SK-N-SH treated with all-trans-retinoic acid at 6 μM for 48 hours (cell line): ENCODE measurements around the gene ADAP1.

Experiments
- BACH2 ChIP-seq: fragments of 250-450 bp; sonication (Bioruptor Pico); IDR thresholded peaks from 2 replicates; pipeline ENCODE4 v1.9.0; 2021; ENCODE audit warnings: mild to moderate bottlenecking, borderline replicate concordance
- PPARA ChIP-seq: fragments of 250-450 bp; sonication (Bioruptor Pico); IDR thresholded peaks from 2 replicates; pipeline ENCODE4 v1.5.0; 2020; ENCODE audit warnings: mild to moderate bottlenecking, borderline replicate concordance
- RARB ChIP-seq: fragments of 250-450 bp; sonication (Bioruptor Pico); IDR thresholded peaks from 2 replicates; pipeline ENCODE4 v1.8.0; 2021; ENCODE audit warnings: mild to moderate bottlenecking, moderate library complexity
- ZC3H10 ChIP-seq: fragments of 250-450 bp; sonication (Bioruptor Pico); IDR thresholded peaks from 2 replicates; pipeline ENCODE4 v1.5.1; 2021; ENCODE audit warnings: mild to moderate bottlenecking, moderate library complexity
- ZFP3 ChIP-seq: fragments of 250-450 bp; sonication (Bioruptor Pico); IDR thresholded peaks from 2 replicates; pipeline ENCODE4 v1.5.0; 2020; ENCODE audit warnings: mild to moderate bottlenecking, moderate library complexity
- ZNF8 ChIP-seq: fragments of 450-650 bp; formaldehyde crosslinking; IDR thresholded peaks from 2 replicates; pipeline ENCODE4 v1.5.0; 2020; ENCODE audit warnings: mild to moderate bottlenecking, moderate library complexity
- TF ChIP-seq, protein P1 (sequence below): fragments of 250-450 bp; sonication (Bioruptor Pico); IDR thresholded peaks from 2 replicates; pipeline ENCODE4 v1.8.0; 2020; ENCODE audit warnings: mild to moderate bottlenecking, moderate library complexity, borderline replicate concordance

DNA sequence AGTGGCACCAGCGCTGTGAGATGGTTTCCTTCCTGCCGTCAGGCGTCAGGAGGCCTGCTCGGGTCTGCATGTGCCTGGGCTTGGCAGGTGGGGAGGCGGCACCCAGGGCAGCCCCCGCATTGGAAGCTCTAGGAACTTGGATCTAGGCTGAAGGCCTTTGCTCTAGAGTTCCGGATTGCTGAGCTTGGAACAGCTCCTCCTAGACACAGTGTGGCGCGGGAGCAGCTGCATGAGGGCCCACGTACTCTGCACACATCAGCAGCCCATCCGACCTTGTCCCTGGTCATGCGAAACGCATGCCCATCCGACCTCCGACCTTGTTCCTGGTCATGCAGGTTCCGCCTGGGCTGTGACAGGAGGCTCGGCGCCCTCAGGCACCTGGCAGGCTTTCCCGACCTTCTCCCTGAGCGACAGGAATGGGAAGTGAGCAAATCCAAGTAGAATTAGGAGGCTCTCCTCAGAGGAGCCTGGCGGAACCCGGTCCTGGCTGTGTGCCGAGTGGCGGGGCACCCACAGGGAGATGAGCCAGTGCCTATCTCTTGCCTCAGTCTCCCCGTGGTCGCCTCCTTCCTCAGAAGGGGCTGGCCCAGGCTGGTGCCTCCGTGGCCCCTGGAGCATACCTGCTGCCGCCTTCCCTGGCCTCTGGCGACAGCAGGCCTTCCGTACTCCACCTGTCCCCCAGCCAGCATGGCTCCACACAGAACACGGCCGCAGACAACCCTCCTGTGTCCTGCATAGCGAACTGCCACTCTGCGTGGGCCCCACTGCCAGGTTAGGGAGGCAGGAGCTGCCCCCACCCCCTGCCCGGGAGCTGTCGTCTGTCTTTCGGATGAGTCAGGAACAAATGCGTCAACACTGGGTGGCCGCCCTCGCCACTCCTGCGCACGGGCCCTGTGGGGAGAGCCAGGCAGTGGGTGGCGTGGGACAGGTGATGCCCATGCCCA, 66.1 kb downstream of the ADAP1 start:
- TF ChIP-seq BACH2 (CRISPR knock-in tag): no peak
- TF ChIP-seq ZC3H10 (CRISPR knock-in tag): no peak
- no peak for TF ChIP-seq PPARA (CRISPR knock-in tag)
- no peak for TF ChIP-seq ZFP3
- TF ChIP-seq, protein P1, sequence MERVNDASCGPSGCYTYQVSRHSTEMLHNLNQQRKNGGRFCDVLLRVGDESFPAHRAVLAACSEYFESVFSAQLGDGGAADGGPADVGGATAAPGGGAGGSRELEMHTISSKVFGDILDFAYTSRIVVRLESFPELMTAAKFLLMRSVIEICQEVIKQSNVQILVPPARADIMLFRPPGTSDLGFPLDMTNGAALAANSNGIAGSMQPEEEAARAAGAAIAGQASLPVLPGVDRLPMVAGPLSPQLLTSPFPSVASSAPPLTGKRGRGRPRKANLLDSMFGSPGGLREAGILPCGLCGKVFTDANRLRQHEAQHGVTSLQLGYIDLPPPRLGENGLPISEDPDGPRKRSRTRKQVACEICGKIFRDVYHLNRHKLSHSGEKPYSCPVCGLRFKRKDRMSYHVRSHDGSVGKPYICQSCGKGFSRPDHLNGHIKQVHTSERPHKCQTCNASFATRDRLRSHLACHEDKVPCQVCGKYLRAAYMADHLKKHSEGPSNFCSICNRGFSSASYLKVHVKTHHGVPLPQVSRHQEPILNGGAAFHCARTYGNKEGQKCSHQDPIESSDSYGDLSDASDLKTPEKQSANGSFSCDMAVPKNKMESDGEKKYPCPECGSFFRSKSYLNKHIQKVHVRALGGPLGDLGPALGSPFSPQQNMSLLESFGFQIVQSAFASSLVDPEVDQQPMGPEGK (CRISPR knock-in tag): no peak
- no peak for TF ChIP-seq ZNF8 (CRISPR knock-in tag)
- TF ChIP-seq RARB (CRISPR knock-in tag): no peak
